ENCODE data around the gene ALDH9A1.

ALDH9A1 gene

DNA sequence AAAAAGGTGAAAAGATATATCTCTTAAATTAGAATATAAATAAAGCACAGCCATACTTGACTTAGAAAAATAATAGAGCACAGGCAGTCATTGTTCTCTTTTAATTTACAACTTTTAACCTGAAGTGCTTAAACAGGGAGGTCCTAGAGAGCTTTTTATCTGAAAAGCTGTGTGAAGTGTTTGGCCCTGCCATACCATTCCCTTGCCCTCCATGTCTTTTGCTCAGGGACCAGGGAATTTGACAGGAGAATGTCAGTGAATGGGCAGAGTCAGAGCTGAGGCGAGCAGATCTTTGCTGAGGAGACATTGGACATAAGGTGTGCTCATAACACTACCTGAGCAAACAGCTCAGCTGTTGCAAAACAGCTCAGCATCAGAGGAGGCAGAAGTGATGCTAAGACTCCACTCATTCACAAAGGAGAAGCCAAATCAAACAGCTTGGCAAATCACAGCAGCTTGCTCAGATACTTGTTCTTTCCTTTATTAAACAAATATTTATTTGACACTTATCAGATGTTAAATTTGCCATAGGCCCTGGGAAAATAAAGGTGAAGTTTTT, 82.2 kb downstream of the ALDH9A1 start:
- DNase-seq, result no peak
